AG20443 (cell line): ENCODE results near the gene CAV1.

Experiments used
- DNase-seq: peaks from one replicate; pipeline ENCODE4 v3.0.0; 2012; ENCODE audit warnings: low spot score, mixed read lengths

Gene CAV1

DNA sequence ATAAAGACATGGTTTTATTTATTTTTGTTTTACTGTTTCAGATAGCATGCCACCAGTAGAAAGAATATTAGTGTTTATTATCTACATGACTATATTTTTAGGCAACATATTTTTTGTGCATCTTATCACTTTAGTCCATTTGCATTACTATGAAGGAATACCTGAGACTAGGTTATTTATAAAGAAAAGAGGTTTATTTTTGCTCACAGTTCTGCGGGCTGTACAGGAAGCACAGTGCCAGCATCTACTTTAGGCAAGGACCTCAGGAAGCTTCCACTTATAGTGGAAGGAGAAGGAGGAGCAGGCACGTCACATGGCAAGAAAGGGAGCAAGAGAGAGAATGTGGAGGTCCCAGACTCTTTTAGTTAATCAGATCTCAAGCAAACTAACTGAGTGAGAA is 19.6 kb upstream of the CAV1 start:
- no peak for DNase-seq

- DNase-seq: no peak
Measured at GRCh38 chr7:116505823-116506222, 19.0 kb upstream of the CAV1 start.

GRCh38 chr7:116509982-116510579 is 14.8 kb upstream of the CAV1 start:
- DNase-seq: no peak

GRCh38 chr7:116510795-116511194 is 14.0 kb upstream of the CAV1 start:
- DNase-seq: no peak

DNA sequence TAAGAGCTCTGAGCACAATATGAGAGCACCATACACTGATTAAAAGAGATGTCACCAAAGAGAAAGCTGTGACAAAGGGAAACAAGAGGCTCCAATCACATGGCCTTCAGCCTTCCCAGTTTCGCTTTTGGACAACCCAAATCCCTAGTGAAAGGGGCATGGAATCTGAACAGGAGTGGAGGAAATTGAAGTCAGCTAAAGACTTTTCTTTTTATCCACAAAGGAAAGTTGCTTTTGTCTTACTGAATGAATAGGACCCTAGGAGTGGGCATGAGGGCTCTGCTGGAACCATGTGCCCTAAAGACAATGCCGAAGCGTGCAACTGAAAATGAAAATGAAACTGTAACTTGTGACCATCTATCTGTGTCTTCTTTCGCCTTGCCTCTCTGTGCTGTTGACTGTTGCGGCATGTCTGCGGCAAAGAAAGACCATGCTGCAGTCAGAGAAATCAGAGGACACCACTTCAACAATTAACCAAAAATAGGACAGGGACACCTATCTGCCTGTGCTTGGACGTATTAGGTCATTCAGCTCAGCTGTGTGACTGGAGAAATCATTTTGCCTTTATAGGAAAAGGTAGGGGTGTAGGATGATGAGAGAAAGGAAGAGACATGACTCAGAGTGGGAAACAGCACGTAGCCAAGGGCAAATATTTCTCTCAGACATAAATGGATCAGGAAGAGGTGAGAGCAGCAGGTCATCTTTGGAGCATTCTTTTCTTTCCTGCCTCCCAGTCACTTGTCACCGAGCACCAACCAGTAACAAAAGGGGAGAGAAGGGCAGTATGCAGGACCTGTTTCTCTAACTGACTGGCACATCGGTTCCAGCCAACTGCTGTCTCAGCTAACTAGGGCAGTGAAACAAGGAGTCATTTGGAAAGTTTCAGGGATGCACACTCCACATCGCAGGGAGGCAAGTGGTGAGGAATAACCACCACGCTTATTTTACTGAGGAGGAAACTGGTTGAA is 13.0 kb upstream of the CAV1 start:
- DNase-seq: peak; percentile 29

DNA sequence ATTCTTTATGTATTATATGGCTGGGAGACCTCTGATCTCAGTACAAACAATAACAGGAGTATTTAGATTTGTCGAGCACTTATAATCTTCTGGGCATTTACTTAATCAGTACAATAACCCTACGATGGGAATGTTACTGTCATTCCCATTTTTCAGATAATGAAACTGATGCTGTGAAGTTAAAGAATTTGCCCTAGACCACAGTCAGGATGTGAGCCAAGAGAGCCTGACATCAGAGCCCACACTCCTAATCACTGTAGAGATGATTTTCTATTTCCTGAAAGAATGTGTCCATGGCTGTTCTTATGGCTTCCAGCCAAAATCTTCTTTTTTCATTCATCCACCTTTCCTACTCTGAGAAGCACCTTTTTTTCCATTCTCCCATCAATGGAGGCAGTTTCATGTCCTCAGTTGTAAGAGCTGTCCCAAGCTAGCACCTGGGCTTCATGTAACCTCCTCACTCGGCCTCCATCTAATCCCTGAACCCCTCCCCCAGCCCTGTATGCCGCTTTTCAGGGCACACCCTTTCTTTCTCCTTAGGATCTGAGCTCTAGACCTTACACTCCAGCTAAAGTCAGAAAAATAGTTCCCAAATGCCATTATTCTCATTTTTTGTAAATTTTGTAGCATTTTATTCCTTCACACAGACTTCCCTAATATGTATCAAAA is 12.2 kb upstream of the CAV1 start:
- peak; percentile 27 for DNase-seq

DNA sequence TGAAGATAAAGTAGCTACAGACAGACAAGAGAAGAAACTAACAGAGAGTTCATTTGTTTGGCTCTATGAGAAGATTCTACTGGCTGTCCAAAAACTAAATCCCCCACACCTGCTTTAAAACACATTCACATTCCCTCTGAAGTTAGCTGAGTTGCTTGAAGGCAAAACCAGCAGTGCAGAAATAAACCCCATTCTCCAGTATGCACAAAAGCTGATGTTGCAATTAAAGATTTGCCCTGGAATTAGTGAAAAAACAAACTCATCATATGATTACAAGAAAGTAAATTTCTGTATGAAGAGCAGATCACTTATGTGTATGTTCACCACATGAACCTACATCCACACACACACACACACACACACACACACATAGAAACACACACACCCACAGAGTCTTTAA is 9.3 kb upstream of the CAV1 start:
- DNase-seq: no peak

DNA sequence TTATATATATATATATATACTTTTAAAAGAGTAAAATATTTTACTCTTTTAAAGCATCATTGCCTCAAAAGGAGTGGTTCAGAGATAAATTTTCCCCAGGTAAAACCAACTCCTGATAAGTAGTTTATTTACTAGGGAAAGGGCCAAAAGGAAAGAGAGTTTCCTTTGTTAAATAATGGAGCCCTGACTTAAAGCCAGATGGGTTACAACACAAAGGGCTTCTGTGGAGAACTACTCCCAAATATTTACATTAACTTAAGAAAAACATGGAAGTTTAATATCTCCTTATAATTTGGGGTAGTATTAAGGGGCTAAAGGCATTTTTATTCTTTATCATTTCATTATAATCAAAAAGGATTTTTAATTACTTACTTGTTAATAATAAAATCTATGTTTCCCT is 8.5 kb upstream of the CAV1 start:
- no peak for DNase-seq

GRCh38 chr7:116517626-116518025 is 7.2 kb upstream of the CAV1 start:
- DNase-seq: no peak

DNA sequence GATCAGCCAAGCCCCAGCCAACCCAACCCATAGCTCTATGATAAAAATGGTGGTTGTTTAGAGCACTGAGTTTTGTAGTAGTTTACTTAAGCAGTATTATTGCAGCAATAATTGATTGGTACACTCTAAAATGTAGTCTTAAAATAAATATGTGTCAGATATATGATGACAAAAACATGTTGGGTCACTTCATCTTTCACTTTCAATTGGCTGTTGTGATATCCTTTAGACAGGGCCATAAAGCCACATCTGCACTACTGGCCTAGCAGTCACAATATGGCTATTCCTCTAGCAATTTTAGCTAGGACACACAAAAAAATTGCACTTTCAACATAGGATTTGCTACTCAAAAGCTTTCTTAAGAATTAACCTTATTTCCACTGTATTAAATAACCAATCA is 5.9 kb upstream of the CAV1 start:
- no peak for DNase-seq

DNA sequence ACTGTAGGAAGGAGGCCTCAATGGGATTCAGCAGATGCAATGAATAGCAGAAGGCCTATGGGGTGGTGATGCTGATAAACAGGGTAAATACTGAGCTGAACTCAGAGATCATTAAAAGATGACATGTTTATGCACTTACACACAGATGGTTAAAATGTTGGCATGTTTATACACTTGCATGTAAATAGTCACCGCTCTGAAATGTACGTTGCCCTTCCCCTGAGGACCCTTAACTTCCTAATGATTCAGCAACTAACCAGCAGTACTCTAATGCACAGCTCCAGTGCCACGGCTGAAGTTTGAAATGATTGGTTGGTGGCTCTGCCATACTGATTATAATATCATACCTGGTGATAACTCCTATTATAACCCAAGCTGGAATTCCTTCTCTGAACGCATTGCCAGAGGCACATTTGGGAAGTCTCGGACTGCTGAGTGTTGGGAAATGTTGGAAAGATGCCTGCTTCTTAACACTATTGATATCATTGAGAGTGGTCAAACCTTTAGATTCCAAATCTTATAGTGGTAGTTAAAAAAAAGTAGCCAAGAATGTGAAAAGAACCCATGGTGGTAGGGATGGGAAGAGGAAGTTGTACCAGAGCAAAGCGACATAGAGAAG is 3.7 kb upstream of the CAV1 start:
- no peak for DNase-seq

DNA sequence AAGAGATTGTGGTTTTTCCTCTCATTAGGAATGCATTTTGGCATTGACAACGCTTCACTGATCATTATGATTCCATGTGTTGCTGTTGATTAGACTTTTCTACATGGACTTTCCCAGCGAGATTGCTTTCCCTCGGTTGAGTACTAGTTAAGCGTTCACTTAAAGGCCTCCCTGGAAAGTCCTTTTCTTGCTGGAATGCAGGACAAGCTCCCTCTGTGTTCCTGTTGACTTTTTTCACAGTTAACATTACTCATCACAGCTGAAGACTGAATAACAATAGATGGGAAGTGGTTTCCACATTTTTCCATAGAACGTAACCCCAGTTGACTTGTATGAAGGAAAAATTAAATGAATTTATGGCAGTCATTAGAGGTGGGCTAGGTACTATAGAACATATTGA is 2.6 kb upstream of the CAV1 start:
- DNase-seq: peak; percentile 51

- DNase-seq: no peak
Measured at GRCh38 chr7:116524221-116524608, 621 bp upstream of the CAV1 start.

- DNase-seq: no peak
Measured at GRCh38 chr7:116525298-116525912, 569 bp downstream of the CAV1 start.

GRCh38 chr7:116525913-116526861 is 1.4 kb downstream of the CAV1 start:
- peak; percentile 93 for DNase-seq

- no peak for DNase-seq
Measured at GRCh38 chr7:116526897-116527296, 2.1 kb downstream of the CAV1 start.

GRCh38 chr7:116527521-116527920 is 2.7 kb downstream of the CAV1 start:
- DNase-seq: no peak

- peak; percentile 84 for DNase-seq
Measured at GRCh38 chr7:116528008-116528789, 3.4 kb downstream of the CAV1 start.

DNA sequence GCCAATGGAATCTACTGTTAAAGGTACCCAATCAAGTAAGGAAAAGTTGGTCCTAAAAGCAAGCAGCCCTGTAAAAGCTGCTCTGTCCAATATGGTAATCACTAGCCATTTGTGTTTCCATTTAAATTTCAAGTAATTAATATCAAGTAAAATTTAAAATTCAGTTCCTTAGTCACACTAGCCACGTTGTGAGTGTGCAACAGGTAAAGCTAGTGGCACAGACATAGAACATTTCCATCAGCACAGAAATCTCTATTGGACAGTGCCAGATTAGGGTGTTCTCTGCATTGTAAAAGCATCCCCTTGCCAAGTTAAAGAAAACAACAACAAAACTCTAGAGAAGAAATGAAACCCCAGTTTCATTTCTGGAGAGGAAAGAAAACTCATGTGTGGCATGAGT is 4.4 kb downstream of the CAV1 start:
- DNase-seq: no peak
